GM19395 (cell line): ENCODE measurements around the gene FBXO41.
A peak's percentile ranks its signal among the peaks of the same experiment; 100 is the strongest.

Source experiments
- ATAC-seq: cut with Tn5 transposase; IDR thresholded peaks from one replicate; pipeline ENCODE4 v1.9.1; 2021; ENCODE audit warnings: mild to moderate bottlenecking, moderate library complexity; ENCODE audit not compliant: unreplicated experiment

FBXO41 gene

DNA sequence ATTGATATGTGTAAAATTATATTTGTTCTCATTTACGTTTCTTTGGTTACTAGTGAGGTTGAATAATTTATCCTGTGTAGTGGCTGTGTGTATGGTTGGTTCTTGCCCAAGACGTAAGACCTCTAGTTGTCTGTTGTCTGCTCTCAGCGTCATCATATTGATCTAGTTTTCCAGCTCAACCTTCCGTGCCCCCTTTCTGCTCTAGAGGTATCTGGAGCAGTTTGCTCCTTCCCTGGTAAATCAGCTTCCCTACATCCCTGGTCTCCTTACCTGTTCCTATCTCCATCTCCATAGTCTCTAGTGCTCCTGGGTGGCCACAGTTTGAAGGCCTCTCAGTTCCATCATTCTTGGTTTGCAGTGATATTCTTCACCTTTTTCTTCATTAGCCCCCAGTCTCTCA is 69.0 kb downstream of the FBXO41 start:
- no peak for ATAC-seq

DNA sequence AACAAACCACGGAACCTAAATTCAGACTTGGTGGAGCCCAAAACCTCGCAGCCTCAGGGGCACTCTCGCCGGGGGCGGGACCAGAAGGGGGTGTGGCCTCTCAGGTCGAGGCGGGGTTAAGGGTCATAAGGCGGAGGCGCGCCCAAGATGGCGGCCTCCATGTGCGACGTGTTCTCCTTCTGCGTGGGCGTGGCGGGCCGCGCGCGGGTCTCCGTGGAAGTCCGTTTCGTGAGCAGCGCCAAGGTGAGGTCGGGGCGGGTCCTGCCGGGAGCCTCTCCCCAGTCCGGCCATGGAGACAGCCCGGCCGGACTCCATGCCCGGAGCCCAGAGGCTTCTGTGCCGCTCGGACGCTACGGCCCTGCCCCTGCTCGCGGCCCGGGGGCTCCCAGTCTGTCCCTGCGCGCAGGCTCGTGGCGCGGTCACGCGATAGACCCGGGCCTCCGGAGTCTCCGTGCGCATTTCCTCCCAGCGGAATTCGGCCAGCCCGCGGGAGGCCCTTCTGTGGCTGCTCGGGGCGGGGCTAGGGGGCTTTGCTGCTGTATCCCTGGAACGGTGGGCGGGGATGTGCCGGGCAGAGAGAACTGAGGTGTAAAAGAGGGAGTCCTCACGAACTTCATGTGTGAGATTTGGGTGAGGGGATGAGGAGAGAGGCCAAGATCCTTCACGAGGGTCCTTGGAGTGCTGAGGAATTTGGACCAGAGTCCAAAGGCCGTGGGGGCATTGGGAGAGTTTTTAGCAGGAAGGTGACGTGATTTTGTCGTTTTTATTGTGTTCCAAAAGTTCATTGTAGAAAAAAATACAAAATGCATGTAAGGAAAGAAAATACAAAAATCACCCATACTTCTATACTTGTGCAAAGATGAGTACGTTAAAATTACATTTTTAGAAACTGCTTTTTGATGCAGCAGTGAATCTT is 69.9 kb downstream of the FBXO41 start, which contains the start of gene SMYD5:
Gene SMYD5 (plus strand): TSS at position 126 of the 916 bp plus-strand sequence. CDS start 22 bp downstream, at position 148.
- peak; percentile 93 for ATAC-seq

DNA sequence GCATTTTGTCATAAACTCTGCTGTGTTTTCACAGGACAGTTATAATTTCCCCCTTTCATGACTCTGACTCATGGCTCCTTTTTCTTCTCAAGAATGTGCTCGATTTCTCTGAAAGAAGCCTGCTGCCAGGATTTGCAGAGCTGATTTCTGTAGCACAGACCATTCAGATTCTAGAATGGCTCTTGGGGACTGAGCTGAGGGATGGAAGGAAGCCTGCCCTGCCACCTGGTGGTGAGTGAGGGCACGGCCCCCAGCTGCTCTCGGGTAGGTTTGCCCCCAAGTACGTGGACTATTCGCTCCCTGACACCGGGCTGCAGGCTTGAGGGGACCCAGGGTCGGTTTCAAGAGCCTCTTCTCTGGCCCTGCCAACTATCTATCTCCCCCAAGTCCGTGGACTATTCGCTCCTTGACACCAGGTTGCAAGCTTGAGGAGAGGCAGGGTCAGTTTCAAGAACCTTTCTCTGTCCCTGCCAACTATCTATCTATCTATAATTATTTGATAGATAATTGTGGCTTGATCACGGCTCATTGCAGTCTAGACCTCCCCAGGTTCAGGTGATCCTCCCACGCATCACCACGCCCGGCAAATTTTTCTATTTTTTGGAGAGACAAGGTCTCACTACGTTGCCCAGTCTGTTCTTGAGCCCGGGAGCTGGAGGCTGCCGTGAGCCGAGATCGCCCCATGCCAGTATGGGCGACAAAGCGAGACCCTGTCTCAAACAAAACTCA is 71.7 kb downstream of the FBXO41 start:
- peak; percentile 75 for ATAC-seq

DNA sequence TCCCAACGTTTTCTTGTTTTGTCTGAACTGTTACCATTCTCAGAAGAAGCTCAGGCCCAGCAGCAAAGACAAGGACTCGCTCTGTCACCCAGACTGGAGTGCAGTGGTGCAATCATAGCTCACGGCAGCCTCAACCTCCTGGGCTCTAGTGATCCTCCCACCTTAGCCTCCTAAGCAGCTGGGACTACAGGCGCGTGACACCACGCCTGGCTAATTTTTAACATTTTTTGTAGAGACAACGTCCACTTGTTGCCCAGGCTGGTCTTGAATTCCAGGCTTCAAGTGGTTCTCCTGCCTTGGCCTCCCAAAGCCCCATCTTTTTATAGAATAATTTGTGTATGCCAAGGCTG is 72.2 kb downstream of the FBXO41 start:
- ATAC-seq: no peak

DNA sequence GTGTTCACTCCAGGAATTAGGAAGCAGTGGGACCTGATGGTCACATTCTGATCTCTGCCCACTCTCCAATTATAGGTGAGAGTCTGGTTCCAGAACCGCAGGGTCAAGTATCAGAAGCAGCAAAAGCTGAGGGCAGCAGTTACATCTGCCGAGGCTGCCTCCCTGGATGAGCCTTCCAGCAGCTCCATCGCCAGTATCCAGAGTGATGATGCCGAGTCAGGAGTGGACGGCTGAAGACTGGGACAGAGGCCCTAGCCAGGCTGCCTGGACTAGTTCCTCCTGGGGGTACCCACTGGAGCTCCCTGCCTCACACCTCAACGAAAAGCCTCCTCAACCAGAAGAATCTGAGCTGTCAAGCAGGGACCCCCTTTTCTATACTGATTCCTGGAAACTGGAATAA is 73.6 kb downstream of the FBXO41 start:
- ATAC-seq: no peak

DNA sequence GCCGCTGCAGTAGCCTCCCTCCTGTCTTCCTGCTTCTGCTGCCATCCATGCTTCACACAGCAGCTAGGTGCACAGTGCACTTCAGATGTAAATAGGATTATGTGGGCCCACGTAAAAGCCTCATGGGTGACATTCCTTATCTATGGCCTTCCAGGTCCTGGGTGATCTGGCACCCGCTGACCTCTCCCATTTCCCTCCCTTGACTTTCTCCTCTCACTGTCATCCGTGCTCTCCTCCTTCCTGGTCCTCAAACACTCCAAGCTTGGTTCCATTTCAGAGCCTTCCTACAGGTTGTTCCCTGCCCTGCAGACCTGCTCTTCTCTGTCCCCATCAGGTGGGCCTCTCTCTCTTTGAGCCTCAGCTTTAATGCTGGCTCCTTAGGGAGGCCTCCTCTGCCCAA is 74.3 kb downstream of the FBXO41 start:
- ATAC-seq: no peak

DNA sequence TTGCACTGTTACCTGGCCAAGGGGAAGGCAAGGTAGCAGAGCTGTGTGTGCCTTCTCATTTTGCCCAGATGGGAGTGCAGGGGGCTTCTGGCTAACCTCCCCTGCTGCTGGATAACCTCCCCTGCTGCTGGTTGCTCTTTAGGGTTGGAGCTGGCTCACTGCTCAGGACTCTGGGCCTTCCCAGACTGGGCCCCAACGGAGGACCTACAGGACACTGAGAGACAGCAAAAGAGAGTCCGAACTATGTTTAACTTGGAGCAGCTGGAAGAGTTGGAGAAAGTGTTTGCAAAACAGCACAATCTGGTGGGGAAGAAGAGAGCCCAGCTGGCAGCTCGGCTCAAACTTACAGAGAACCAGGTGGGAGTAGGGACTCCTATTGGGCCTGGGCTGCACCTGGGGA is 76.0 kb downstream of the FBXO41 start:
- no peak for ATAC-seq

DNA sequence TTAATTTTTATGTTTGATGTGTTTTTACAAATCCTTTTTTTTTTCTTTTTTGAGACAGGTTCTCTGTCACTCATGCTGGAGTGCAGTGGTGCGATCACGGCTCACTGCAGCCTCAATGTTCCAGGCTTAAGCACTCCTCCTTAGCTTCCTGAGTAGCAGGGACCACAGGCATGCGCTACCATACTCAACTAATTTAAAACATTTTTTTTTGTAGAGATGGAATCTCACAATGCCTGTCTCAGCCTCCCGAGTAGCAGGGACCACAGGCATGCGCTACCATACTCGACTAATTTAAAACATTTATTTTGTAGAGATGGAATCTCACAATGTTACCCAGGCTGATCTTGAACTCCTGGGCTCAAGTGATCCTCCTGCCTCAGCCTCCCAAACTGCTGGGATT is 78.7 kb downstream of the FBXO41 start:
- ATAC-seq: no peak
